ENCODE data around the gene SLIT1.

Gene SLIT1

GRCh38 chr10:97140049-97140846, 45.5 kb downstream of the SLIT1 start:
- DNase-seq (ENCODE audit: low read depth in 2 of 2), result no peak

DNA sequence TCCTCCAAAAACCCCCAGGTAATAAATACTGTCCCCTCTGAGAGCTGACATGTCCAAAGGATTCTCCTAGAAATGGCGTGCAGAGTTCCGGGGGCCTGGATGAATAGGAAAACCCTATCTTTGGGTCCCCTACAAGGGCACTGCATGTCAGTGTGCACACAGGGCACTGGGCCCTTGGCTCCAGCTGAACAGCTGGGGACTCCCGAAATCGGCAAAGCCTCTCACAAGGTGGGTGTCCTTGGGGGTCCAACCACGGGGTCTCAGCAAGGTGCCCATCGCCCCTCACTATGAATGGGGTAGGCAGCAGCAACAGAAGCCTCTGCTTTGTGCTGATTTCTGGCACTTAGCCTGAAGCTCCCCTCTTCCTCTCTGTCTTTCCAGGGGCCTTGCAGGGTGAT, 46.1 kb downstream of the SLIT1 start:
- no peak for DNase-seq (ENCODE audit: low read depth in 2 of 2)

DNA sequence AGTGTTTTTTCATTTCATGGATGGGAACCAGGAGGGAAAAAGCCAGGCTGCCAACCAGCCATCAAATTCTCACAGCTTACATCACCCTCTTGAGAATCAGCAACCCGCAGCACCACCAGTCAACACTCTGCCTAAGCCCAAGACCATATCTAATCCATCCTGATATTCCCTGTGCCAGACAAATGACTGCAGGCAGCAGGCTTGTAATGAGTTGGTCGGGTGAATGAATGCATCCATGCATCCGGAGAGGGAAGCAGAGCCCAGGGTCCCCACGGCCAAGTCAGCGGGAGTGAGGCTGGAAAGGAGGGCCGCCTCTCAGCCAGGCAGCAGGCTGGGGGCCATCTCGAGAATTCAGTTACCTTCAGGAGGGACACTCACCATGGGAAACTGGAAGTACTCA, 46.9 kb downstream of the SLIT1 start:
- no peak for DNase-seq (ENCODE audit: low read depth in 2 of 2)

- DNase-seq (ENCODE audit: low read depth in 2 of 2), result no peak
These were observed 47.6 kb downstream of the SLIT1 start for GRCh38 chr10:97138174-97138573.

DNA sequence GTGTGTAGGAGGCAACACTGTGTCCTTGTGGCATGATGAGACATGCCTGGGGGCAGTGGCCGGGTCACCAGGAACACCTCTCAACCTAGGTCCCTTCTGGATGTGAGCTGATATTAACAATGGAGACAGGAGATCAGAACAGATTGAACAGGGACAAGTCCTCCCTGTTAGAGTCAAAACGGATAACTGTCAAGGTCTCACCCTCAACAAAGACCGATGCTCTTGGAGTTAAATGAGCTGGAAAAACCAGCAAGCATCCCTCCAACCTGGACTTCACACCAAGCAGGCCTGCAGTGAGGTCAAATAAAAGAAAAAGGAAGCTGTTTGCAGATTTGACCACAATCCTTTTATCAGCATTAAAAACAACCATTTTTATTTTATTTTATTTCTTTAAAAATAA, 49.0 kb downstream of the SLIT1 start:
- DNase-seq (ENCODE audit: low read depth in 2 of 2), result no peak

GRCh38 chr10:97135464-97135863, 50.3 kb downstream of the SLIT1 start:
- no peak for DNase-seq (ENCODE audit: low read depth in 2 of 2)

- no peak for DNase-seq (ENCODE audit: low read depth in 2 of 2)
These were observed 50.8 kb downstream of the SLIT1 start for GRCh38 chr10:97134983-97135382.

GRCh38 chr10:97134110-97134509, 51.6 kb downstream of the SLIT1 start:
- no peak for DNase-seq (ENCODE audit: low read depth in 2 of 2)

GRCh38 chr10:97132273-97132672, 53.5 kb downstream of the SLIT1 start:
- DNase-seq (ENCODE audit: low read depth in 2 of 2), result no peak

DNA sequence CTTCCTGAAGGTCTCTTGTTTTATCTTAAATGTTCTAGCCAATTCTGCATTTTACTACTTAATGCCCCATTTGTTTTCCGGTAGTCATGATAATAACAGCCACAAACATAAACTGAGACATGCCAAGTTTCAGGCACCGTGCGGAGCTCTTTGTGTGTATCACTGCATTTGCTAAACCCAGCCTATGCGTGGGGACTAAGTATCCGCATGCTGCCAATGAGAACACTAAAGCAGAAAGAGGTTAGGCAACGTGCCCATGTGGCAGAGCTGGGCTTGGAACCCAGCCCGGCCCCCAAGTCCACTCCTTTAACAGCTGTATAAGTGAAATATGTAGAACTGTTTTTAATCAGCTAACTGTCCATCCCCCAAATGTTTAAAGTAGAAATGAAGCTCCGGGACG, 54.1 kb downstream of the SLIT1 start:
- DNase-seq (ENCODE audit: low read depth in 2 of 2), result no peak

DNA sequence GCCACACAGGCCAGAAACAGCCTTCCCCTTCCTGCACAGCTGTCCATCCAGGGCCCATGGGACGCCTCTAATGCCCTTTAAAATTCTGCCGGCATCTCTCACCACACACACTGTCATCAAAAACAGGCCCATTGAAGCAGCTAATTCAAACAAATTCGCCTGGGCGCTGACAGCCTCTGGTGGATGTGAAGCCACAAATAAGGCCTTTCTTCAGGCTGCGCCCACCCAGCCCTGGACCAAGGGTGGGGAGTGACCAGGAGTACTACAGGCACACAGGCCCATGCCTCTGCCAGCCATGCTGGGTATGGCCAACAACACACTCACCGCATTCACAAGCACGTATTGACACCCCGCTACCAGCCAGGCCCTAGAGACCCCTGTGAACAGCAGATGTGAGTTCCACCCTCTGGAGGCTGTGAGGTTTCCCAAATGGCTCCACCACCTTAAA, 54.6 kb downstream of the SLIT1 start:
- DNase-seq (ENCODE audit: low read depth in 2 of 2), result no peak

GRCh38 chr10:97129666-97130065, 56.1 kb downstream of the SLIT1 start:
- DNase-seq (ENCODE audit: low read depth in 2 of 2), result no peak

- no peak for DNase-seq (ENCODE audit: low read depth in 2 of 2)
These were observed 57.1 kb downstream of the SLIT1 start for GRCh38 chr10:97128516-97129154.

DNA sequence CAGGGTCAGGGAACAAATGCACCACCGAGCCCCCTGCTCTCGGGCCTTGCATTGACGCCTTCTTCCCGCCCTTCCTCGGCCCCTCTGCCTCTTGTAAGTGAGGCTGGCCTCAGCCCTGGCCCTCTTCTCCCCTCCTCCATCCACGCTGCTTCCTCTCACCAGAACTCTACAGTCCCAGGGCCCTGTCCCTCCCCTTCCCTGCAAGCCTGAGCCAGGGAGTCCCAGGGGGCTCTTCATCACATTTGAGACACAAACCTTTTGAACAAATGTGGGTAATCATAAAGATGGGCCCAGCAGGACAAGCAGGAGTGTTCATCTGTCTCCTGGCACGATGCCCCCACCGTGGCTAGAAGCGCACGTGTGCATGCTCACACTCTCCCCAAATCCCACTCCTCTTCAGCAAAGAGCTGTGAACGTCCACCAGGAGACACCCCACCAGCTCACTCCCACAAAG, 57.7 kb downstream of the SLIT1 start:
- DNase-seq (ENCODE audit: low read depth in 2 of 2), result no peak

- DNase-seq (ENCODE audit: low read depth in 2 of 2), result no peak
These were observed 58.2 kb downstream of the SLIT1 start for GRCh38 chr10:97127509-97127908.

DNA sequence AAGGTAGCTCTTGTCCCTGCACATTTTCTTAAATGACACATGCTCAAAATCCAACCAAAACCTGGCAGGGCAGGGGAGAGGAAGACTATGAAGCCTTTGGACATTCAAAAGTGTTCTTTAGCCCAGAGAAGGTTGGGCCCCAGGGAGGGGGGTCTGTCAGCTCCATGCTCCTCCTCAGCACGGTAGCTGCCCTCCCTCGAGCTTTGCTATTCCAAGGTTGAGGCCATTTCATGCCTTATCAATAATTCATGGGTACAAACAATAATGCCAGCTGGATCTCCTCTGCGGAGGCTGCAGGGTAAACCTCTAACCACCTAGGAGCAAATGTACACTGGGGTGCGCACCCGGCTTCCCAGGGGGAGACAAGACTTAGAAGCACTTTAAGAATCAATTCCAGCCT, 61.5 kb downstream of the SLIT1 start:
- DNase-seq (ENCODE audit: low read depth in 2 of 2), result no peak

GRCh38 chr10:97123765-97124164, 62.0 kb downstream of the SLIT1 start:
- no peak for DNase-seq (ENCODE audit: low read depth in 2 of 2)

DNA sequence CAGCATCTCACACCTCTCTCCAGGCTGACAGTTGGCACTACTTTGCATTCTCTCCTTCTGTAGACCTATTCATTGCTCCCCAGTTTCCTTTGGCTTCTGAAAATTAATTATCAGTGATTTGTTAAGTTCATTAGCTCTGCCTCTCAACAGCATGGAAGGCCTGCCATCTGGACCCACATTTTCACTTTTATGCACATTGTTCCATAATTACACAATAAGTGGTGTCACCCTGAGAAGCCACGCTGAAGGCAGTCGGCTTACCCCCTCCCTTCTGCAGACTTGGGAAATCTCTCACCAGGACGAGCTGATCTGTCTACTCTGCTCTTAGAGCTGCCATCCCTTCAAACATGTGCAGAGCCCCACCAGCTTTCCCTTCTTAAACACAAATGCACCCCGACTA, 64.7 kb downstream of the SLIT1 start:
- DNase-seq (ENCODE audit: low read depth in 2 of 2), result no peak

DNA sequence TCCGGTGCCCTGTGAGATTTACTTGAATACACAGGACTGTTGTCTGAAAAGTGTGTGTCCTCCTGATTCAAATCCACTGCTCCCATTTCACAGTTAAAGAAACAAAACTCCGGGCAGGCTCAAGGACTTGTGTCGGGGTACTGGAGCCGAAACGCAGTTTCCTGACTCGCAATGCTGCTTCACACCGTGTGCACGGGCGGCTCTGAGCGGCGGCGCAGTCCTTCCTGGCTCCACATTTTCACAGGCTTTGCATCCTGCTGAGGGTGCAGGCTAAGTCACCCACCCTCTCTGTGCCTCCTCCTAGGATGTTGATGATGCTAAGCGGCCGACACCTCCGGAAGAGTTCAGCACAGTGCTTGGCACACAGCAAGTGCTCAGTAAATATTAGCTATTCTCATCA, 65.4 kb downstream of the SLIT1 start:
- no peak for DNase-seq (ENCODE audit: low read depth in 2 of 2)

DNA sequence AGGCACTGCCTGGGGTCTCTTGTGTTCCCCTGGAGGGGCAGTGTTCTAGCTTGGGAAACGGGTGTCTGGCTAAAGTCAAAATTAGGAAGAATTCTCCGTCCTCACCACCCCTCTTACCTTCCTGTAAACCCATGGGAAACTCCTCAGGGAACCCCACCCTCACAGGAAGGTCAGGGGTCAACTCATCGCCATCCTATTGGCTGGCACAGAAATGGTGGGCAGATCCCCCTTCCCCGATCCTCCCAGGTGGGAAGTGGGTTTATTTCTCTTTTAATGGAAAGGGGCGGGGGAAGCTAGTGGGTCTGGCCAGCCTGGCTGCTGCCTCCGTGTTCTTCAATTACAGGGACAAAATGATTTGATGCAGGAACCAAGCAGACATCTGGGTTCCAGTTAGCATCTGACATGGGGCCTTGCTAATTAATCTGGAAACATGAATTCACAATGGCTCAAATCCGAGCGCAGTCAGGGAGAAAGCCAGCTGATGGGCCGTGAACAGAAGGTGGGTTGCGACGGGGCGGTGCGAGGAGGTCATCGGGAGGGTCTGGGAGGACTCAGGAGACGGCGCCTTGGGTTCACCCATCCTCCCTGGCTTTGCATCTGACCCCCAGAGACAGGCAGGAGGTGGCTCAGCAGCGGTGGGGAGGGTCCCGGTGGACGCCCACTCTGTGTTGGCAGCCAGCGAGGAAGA, 66.6 kb downstream of the SLIT1 start:
- DNase-seq (ENCODE audit: low read depth in 2 of 2), result no peak

DNA sequence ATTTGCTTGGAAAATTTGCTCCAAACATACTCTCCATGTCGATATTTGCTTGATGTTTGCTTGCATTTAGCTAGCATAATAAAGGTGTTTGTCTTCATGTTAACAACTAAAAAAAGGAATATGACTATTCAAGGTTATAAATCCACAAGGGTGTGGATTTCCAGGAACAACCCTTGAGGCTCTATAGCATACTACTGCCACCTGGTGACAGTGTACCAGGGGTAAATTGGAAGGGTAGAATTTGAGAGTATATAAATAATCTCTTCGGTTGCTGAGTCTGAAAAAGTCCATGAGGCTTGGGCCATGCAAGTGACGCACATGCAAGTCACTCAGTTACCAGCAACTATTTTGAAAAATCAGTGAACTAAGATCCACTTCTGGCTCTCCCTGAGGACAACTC, 68.4 kb downstream of the SLIT1 start:
- DNase-seq (ENCODE audit: low read depth in 2 of 2), result no peak

- no peak for DNase-seq (ENCODE audit: low read depth in 2 of 2)
These were observed 69.1 kb downstream of the SLIT1 start for GRCh38 chr10:97116462-97117162.

Data from stimulated activated CD4-positive, alpha-beta T cell treated with anti-CD3 and anti-CD28 coated beads, Interleukin-1b, Interleukin-23, amount 100 ng/mL, for 4 hours (primary cell).